Stimulated activated CD4-positive, alpha-beta T cell treated with anti-CD3 and anti-CD28 coated beads, Interleukin-1b, Interleukin-23, amount 100 ng/mL, for 1 hour (primary cell): ENCODE data around the gene GNG13.
A peak's percentile ranks its signal among the peaks of the same experiment; 100 is the strongest.

ENCODE experiments used
- DNase-seq, 2 donors: peaks; one replicate each; pipeline ENCODE4 v3.0.0-alpha.2; 2020; ENCODE audit warnings: low read depth in 2 of 2

GNG13 gene

DNA sequence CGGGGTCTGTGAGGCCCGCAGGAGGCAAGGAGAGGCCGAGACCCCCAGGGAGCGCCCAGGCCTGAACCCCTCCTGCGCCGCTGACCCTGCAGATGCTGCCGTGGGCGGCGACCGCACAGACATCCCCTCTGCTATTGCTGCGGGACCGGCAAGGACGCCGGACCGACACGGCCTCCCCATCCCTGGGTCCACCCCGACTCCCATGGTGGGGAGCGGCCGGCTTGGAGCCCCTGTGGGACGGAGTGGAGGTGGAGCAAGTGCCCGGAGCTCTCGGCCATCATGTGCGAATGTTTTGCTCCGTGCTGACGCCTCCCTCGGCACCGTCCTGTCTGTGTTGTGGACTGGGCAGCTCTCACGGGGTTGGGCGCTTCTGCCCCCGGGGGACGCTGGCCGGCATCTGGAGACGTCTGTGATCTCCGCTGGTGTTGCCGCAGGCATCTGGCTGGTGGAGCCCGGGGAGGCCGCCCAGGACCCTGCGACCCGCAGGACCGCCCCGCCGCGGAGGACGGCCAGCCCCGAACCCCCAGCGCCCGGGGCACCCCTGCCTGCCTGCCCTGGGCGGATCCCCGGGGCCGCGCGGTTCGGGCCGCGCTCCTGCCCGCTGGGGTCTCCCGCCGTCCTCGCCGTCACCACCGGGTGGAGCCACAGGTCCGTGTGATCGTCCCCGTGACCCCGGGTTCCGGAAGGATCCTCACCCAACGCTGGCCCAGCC is 12.8 kb upstream of the GNG13 start:
- DNase-seq, result peak in 1 of 2 donors; percentile 48

DNA sequence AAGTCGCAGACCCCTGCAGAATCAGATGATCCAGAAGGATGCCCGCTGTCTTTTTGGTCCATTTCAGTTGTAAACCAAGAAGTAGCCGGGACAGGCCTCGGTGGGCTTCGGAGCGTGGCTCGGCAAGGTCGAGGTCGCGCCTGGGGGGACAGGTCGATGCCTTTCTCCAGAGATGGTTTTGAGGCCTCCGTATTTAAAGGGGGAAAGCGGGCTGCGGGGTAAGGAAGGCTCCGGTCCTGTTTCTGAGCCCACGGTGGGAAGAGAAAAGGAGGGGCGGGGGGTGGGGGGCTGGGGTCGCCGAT is 7.5 kb upstream of the GNG13 start:
- DNase-seq, result no peak

DNA sequence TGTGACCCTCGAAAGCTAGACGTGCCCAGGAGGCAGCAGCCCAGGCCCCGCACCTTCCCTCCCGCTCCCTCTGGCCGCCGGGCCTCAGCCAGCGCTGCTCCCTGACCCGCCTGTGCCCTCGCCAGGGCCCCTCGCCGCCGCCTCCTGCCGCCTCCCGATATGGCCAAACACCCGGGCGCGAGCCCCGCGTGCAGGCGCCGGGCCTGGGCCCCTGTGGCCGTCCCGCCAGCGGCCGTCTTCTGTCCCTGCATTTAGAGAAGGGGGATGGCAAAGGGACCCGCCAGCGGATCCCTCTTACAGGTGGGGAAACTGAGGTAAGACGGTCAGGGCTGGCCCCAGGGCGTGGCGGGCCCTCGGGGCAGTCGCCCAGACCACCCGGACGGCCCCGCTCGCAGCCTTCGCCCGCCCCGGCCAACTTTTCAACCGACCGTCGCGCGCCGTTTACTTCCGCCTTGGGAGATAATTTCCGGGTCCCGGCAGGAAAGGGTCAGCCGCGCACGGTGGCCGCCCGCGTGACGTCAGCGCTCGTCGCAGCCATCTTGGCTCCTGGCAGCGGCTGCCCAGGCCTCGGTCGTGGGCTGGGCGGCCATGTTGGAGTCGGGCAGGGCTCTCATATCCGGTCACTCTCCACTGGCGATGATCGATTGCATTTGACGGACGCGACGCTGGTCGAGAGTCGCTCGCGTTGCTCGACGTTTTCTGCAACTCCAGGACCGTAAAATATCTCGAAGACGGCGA is 7.0 kb upstream of the GNG13 start:
- peak; percentile 55 to 56 for DNase-seq

DNA sequence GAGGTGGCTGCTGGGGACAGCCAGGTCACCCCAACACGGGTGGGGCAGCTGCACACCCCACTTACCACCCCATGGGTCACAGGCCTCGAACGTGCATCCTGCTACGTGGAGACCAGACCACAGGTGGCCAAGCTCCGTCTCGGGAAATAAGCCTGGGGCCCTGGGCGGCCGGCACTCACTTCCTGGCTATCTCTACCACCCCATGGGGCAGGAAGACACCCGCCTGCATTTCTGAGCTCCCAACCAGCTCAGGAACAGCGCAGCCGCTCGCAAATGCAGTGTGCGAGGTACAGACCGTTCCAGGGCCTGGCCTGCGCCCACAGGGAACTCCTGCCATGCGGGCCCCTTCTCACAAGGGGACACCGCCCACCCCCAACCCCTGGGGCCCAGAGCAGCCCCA is 4.9 kb upstream of the GNG13 start:
- DNase-seq, result no peak

DNA sequence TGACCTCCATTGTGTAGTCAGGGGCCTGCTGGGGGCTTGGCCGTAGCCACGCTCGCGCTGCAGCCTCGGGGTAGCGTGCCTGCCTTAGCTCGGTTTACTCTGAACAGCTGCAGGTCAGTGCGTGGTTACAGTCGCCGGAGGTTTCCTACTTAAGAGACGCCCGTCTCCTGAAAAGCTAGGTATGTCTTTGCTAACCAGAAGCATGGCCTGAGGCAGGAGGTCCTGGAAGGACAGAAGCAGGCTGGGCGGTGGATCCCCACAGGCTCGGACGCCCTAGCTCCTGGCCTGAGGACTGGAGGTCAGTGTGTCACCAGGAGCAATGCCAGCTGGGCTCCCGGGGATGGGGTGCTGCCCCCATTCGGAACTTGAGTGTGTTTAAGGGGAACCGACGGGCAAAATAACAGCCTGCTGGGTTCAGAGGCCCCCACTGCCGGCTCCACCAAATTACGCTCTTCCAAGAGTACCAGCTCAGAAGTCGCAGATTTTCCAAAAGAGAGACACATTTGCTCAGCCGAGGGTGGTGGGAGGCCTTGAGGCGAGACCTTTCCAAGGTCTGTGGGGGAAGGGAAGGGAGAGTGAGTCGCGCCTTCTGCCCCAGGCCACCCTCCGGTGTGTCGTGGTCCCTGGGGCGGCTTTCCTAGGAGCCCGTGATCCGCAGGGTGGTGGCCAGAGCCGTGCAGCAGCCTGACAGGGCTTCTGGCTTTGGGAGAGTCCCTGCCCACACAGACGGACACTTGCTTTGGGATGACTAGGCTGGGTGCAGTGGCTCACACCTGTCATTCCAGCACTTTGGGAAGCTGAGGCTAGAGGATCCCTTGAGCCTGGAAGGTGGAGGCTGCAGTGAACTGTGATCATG is 3.9 kb upstream of the GNG13 start:
- DNase-seq, result no peak

DNA sequence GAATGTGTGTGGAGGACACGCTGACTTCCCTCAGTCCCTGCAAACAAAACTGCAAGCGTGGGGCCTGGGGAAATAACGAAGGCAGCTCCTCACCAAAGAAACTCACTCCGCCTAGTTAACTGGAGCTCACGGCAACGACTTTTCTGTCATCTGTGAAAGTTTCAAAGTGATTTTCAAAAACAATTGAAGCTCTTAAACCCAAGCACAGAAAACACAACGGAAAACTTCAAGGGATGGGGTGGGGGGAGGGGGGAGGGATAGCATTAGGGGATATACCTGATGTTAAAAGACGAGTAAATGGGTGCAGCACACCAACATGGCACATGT is 3.2 kb upstream of the GNG13 start:
- DNase-seq, result no peak

DNA sequence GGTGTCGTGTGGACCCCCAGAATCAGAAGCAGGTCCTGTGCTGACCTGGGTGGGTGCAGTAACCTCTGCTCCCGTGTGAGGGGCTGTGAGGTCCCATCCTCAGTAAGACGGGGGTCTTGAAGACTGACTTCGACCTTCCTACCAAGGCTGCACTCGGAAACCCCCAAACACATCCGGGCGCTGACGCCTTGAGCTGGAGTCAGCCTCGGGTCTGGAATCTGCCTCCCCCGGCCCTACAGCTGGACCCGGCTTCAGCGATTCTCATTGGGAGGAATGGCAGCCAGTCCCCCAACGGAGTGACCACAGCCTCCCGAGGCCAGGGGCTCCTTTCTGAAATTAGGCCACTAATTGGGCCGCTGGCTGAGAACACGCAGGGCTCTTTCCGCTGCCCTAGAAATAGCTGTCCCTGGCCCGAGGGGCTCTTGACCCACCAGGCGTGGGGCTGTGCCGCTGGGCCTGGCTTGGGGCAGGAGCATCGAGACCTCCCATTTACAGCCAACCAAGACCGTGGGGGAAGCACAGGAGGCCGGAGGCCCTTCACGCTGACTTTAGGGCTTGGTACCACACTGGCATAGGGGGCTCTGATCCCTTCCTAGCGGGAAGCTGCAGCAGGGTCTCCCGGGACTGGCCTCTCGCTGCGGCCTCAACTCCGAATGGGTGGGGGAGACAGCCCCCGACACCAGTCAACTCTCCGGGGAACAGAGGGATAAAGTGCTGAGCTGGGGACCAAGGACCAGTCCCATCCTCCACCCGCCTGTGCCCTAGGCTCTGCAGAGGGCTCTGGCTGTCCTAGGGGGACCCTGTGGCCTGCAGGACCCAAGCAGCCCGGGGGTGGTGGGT is 2.6 kb upstream of the GNG13 start:
- DNase-seq, result no peak

DNA sequence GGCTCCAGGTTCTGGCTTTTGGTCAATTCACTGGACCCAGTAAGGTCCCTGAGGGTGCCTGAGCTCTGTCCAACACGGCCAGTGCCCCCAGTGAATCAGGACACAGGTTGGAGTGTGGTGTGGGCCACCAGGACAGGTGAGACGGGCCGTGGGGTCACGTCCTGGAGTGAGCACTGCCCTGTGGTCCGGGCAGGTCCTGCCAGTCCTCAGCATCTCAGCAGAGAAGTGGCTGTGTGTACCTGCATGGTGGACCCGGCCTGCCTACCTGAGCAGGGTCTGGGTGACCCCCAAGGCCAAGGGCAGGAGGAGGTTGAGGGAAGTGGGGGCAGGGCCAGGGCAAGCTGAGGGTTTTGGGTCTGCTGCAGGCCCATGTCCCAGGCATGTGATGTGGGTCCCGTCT is 1.9 kb upstream of the GNG13 start:
- DNase-seq, result no peak

DNA sequence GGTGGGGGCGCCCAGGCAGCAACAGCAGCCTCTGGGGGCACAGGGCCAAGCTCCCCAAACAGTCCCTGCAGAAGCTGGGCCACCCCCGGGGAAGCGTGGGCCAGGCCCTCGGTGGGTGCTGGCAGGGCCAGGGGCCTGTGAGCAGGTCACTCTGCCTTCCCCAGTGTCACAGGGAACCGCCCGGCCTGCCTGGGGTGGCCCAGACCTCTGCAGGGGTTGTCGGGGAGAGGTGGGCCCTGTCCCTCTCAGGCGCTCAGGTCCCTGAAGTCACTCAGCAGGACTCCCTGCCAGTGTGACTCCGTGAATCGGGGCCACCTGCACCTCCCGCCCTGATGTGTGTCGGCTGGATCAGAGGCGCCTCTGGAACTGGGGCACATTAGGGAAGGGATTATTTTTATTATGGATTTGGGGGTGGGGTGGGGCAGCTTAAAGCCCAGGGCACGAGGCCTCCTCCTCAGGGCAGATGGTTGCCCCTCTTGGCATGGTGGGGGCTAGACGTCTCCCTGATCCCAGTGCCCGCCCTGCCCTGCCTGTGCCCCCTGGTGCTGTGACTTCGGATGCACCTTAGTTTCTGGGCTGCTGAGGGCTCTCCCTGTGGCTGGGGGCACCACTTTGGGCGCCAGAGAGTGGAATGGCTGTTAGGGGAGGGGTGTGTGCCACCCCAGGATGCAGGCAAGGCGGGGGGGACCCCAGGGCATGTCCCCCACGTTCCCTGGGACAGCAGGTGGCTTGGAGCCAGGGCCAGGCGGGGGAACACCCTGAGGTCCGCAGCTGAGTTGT is 1.2 kb upstream of the GNG13 start:
- DNase-seq, result no peak

DNA sequence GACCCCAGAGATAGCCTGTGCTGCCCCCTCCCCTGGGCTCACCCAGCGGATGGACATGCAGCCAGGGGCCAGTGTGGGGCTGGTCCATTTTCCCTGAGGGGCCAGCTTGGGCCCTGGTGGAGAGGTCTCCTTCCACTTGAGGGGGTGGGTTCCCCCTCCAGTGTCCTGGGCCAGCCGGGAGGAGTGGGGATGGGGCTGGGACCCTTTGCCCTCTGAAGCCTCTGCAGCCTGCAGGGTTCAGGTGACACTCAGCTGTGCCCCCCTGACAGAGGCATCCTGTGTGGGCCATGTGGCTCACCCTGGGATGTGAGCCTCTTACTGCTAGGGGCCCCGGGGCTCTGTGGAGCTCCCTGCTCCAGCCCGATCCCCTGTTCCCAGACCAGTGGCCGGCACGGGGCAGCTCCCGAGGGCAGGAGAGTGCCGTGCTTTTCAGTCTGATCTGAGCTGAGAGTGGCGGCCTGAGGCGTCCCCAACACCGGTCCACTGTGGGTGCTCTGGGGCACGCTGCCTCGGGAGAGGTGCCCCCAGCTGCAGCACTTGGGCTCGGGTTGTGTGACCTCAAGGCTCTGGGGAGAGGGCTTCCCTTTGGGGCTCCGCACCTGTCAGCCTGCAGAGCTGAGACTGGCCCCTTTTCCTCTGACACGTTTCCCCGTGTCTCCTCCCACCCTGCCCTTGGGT is 439 bp upstream of the GNG13 start:
- DNase-seq, result no peak

DNA sequence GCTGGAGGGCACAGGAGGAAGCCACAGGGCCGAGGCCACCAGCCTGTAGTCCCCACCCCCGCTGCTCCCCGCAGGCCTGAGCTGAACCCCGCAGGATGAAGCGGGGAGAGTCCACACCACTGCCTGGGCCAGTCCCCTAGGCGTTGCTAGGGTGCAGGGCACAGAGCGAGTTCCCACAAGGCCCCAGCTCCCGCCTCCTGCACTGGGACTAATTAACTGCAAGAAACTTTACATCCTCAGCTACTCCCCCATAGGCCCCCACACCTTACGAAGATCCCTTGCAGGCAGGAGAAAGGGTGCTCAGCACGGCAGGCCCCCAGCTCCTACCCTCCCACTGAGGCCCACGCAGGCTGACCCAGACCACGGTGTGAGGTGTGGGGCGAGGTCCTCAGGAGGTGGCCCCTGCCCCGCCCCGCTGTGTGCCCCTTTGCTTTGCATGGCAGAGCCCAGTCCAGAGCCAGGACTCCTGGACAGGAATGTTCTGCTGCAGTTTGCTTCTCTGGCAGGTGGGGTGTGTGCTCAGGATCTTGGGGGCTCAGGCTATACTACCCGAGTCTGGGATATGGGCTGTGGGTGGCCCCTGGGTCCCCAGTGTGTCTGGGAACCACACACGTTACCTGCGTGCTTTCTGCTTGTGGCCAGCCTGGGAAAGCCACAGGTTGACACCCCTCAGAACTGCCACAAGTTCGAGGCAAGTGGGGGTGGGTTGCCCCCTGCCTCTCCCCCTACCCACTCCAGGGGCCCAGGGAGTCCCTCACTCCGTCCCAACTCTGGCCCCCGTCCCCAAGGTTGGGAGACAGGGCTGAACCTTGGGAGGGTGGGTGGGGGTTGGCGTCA is 1.2 kb downstream of the GNG13 start:
- no peak for DNase-seq

DNA sequence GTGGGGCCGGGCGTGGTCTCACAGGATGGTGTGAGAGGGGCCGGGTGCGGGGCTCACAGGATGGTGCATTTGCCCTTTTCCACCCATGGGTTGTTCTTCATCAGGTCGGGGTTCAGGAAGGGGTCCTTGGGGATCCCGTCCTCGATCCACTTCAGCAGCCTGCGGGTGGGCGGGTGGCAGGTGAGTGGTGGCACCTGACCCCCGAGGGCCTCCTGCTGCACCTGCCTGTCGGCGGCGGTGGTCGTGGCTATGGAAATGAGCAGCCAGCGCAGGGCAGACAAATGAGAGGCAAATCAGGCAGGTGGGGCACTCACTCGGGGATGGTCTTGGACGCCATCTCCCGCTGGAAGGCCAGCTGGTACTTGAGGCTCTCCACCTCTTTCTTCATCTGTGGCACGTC is 1.9 kb downstream of the GNG13 start:
- DNase-seq, result no peak

DNA sequence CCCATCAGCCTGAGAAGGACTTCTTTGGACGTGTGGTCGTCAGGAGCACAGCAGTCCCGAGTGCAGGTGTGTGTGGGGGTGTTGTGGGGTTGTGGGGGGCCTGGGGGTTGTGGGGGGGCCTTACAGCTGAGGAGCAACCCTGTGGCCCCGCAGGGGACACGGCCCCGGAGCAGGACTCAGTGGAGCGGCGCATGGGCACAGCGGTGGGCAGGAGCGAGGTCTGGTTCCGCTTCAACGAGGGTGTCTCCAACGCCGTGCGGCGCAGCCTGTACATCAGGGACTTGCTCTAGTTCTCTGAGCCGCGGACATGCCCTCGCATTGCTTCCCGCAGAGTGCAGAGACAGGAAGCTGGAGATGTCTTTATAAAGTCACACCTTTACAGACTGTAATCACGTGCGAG is 2.8 kb downstream of the GNG13 start:
- DNase-seq, result no peak

DNA sequence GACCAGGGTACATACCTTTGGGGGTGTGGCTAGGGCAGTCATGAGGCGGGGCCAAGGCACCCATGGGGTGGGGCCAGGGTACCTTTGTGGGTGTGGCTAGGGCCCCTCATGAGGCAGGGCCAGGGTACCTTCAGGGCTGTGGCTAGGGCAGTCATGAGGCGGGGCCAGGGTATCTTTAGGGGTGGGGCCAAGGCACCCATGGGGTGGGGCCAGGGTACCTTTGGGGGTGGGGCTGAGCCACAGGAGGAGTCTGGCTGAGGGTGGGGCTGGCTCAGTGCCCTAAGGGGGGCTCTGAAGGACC is 3.5 kb downstream of the GNG13 start:
- no peak for DNase-seq

DNA sequence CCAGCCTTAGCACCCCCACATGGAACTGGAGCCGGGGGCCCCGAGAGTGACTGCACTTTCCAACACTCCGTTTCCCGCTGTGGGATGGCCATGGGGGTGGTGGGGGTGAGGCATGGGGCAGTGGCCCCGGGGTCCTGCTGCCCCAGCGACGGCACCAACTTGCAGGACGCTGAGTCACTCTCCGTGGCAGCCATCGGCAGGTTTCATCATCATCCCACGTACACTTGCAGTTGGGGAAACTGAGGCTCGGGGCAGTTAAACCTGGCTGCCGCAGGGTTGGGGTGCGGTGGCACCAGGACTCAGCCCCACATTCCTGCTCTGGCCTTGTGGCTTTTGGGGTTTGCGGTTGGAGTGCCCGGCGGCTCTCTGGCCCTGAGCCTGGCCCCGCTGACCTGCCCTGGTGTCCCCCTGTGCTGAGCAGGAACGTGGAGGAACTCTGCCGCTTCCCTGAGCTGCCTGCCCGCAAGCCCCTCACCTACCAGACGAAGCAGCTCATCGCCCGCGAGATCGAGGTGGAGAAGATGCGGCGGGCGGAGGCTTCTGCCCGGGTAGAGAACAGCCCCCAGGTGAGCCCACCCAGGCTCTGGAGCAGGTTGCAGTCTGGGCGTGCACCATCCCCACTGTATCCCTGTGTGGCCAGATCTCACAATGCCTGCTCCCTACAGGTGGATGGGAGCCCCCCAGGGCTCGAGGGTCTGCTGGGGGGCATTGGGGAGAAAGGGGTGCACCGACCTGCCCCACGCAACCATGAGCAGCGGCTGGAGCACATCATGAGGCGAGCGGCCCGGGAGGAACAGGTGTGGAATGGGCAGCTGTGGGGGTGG is 4.0 kb downstream of the GNG13 start:
- DNase-seq, result no peak

DNA sequence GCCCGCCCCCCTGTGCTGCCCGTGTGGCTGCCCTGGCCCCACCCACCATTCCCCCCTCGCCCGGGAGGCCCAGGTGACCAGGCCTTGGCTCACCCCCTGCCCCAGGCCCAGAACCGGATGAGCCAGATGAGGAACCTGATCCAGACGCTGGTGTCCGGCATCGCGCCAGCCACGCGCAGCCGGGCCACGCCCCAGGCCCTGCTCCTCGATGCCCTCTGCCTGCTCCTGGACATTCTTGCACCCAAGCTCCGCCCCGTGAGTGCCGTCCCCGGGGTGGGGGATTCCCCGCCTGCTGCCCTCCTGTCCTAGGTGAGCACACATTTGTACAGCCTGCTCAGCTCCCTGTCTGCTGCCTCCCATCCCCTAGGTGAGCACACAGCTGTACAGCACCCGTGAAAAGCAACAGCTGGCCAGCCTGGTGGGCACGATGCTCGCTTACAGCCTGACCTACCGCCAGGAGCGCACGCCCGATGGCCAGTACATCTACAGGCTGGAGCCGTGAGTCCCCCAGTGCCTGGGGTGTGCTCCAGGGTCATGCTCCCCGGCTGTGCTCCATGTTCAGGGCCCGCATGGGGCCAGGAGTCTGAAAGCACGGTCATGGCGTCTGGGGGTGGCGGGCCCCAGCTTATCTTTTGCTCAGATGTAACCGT is 4.8 kb downstream of the GNG13 start:
- no peak for DNase-seq

DNA sequence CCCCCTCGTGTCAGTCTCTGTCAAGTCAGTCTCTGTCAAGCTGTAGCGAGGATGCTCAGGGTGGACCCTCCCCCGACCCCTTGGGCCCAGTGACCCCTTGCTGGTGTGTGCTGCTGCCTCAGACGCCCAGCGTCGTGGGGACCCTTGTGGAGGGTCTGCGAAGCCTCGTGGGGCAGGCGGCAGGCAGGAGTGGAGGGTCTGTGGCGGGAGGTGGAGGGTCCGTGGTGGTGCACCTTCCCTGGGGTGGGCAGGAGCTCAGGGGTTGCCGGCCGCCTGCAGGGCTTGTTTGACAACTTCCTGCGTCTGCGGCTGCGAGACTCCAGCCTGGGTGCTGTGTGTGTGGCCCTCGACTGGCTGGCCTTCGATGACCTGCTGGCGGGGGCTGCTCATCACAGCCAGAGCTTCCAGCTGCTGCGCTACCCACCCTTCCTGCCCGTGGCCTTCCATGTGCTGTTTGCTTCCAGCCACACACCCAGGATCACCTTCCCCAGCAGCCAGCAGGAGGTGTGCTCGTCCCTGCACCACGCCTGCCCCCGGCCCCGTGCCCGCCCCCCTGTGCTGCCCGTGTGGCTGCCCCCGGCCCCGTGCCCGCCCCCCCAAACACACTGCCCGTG is 5.6 kb downstream of the GNG13 start:
- no peak for DNase-seq
